ENCODE measurements around the gene BANP.

GRCh38 chr16:88069397-88070168 is 118.3 kb downstream of the BANP start:
- TF ChIP-seq SIN3A (IDR thresholded peaks at IDR 0.05; ENCODE audit: borderline replicate concordance, insufficient read depth, low read depth, low read length) (no peak), CTCF (IDR thresholded peaks at IDR 0.05) (no peak)
- TF ChIP-seq, protein P1, sequence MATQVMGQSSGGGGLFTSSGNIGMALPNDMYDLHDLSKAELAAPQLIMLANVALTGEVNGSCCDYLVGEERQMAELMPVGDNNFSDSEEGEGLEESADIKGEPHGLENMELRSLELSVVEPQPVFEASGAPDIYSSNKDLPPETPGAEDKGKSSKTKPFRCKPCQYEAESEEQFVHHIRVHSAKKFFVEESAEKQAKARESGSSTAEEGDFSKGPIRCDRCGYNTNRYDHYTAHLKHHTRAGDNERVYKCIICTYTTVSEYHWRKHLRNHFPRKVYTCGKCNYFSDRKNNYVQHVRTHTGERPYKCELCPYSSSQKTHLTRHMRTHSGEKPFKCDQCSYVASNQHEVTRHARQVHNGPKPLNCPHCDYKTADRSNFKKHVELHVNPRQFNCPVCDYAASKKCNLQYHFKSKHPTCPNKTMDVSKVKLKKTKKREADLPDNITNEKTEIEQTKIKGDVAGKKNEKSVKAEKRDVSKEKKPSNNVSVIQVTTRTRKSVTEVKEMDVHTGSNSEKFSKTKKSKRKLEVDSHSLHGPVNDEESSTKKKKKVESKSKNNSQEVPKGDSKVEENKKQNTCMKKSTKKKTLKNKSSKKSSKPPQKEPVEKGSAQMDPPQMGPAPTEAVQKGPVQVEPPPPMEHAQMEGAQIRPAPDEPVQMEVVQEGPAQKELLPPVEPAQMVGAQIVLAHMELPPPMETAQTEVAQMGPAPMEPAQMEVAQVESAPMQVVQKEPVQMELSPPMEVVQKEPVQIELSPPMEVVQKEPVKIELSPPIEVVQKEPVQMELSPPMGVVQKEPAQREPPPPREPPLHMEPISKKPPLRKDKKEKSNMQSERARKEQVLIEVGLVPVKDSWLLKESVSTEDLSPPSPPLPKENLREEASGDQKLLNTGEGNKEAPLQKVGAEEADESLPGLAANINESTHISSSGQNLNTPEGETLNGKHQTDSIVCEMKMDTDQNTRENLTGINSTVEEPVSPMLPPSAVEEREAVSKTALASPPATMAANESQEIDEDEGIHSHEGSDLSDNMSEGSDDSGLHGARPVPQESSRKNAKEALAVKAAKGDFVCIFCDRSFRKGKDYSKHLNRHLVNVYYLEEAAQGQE (IDR thresholded peaks at IDR 0.05; ENCODE audit: insufficient read depth in 1 of 2, low read depth in 2 of 2, low read length in 1 of 2): no peak
